22Rv1 (cell line): ENCODE data around the gene PRR7.

ENCODE experiments used
- ZFX ChIP-seq: fragments of 450-650 bp; IDR thresholded peaks from 2 replicates; pipeline ENCODE4 v1.6.1; 2017; ENCODE audit warnings: antibody characterized with exemption, borderline replicate concordance
- TF ChIP-seq, protein P1 (sequence below): fragments of 450-650 bp; IDR thresholded peaks from 2 replicates; pipeline ENCODE4 v1.5.1; 2017; ENCODE audit warnings: mild to moderate bottlenecking

DNA sequence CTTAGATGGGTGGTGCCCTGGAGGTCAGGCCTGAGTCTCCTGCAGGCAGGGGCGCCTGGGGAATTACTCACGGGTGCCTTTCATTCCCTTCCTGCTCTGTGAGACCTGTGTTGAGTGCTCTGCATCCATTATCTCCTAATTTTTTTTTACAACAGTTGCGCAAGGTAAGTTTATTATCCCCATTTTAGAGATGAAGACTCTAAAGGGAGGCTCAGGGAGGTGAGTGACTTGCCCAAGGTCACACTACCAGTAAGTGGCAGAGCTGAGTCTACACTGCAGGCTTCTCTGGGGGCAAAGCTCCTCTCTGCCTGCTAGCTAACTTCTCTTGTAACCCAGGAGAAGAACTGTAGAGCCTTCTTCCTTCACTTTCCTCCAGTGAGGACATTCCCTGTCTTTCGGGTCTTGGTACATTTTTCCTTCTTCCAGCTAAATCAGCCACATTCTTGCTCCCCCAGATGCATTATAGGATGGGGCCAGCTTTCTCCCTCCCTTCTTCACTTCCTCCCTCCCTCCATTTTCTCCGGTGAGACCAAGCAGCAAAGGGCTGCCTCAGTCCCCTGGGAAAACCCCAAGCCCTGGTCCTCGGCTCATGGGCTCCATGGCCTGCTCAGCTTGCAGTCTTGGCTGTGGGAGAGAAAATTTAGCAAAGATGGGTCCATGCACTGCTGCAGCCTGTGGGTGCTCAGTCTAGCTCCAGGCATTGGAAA lies 1.8 kb downstream of the PRR7 start:
- TF ChIP-seq, protein P1, sequence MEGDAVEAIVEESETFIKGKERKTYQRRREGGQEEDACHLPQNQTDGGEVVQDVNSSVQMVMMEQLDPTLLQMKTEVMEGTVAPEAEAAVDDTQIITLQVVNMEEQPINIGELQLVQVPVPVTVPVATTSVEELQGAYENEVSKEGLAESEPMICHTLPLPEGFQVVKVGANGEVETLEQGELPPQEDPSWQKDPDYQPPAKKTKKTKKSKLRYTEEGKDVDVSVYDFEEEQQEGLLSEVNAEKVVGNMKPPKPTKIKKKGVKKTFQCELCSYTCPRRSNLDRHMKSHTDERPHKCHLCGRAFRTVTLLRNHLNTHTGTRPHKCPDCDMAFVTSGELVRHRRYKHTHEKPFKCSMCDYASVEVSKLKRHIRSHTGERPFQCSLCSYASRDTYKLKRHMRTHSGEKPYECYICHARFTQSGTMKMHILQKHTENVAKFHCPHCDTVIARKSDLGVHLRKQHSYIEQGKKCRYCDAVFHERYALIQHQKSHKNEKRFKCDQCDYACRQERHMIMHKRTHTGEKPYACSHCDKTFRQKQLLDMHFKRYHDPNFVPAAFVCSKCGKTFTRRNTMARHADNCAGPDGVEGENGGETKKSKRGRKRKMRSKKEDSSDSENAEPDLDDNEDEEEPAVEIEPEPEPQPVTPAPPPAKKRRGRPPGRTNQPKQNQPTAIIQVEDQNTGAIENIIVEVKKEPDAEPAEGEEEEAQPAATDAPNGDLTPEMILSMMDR, result no peak
- no peak for TF ChIP-seq ZFX
